OCI-LY3 (cell line): Measurements from ENCODE around the gene ITPR1.

Experiments
- H2AFZ ChIP-seq: fragments of 200-600, 300-600 bp; shearing (Covaris generic); 2 replicates; pipeline ENCODE4 v1.6.0; 2014; ENCODE audit warnings: antibody characterized with exemption, low read depth, low read length
- H3K27ac ChIP-seq: fragments of 200-600, 300-600 bp; sonication (generic); 2 replicates; pipeline ENCODE4 v1.5.1; 2014; ENCODE audit warnings: mild to moderate bottlenecking, low read length, moderate library complexity, mixed read lengths
- H3K27me3 ChIP-seq: fragments of 200-600, 300-600 bp; sonication (generic); 2 replicates; pipeline ENCODE4 v1.6.1; 2014; ENCODE audit warnings: low read depth, low read length, mixed read lengths
- H3K36me3 ChIP-seq: fragments of 200-600, 300-600 bp; sonication (generic); replicated peaks from 2 replicates; pipeline ENCODE3; 2014; ENCODE audit warnings: low read depth, low read length, mixed read lengths
- H3K4me1 ChIP-seq: fragments of 300-600, 200-600 bp; sonication (generic); 2 replicates; pipeline ENCODE4 v1.6.1; 2014; ENCODE audit warnings: low read length, mixed read lengths
- H3K4me2 ChIP-seq: fragments of 200-600, 300-600 bp; sonication (generic); 2 replicates; pipeline ENCODE4 v1.6.1; 2014; ENCODE audit warnings: low read length, mixed read lengths
- H3K4me3 ChIP-seq: fragments of 300-600, 200-600 bp; sonication (generic); 2 replicates; pipeline ENCODE4 v1.5.1; 2014; ENCODE audit warnings: antibody characterized with exemption, mild to moderate bottlenecking, low read length, moderate library complexity
- H3K79me2 ChIP-seq: fragments of 300-600, 200-600 bp; shearing (Covaris generic); 2 replicates; pipeline ENCODE4 v1.6.1; 2014; ENCODE audit warnings: mild to moderate bottlenecking, low read length, mixed read lengths
- H3K9ac ChIP-seq: fragments of 300-600, 200-600 bp; shearing (Covaris generic); 2 replicates; pipeline ENCODE4 v1.6.0; 2014; ENCODE audit warnings: mild to moderate bottlenecking, low read length, moderate library complexity
- H3K9me3 ChIP-seq: fragments of 200-600, 300-600 bp; shearing (Covaris generic); 2 replicates; pipeline ENCODE4 v1.6.1; 2014; ENCODE audit warnings: low read length, mixed read lengths; ENCODE audit not compliant: insufficient read depth
- H4K20me1 ChIP-seq: fragments of 200-600, 300-600 bp; sonication (generic); 2 replicates; pipeline ENCODE4 v1.6.1; 2016; ENCODE audit warnings: low read length, mixed read lengths; ENCODE audit not compliant: insufficient read depth
- EZH2phosphoT487 ChIP-seq: fragments of 200-600 bp; shearing (Covaris generic); IDR thresholded peaks from 2 replicates; pipeline ENCODE4 v1.6.1; 2018; ENCODE audit warnings: antibody characterized with exemption, mixed run types, low read depth
- TF ChIP-seq, protein P1 (sequence below): fragments of 200-600, 300-600 bp; sonication (generic); IDR thresholded peaks from 2 replicates; pipeline ENCODE4 v1.5.1; 2014; ENCODE audit warnings: antibody characterized with exemption, low read length, low read depth

Gene ITPR1

DNA sequence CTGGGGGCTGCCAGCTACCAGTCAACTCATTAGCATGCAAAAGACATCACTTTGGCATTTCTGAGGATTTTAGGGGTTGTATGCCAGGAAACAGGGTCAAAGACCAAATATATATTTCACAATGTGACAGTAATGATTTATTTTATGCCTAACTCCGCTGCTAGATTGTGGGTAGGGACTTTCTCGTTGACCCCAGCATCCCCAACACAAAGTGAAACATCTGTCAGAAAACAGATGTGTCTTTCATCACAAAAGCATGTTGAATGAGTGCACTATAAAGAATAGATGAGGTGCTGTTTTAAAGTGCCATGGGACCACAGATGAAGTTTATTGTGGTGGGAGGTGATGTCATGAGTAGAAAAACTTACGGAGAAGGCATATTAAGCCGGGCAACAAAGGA is 59.7 kb downstream of the ITPR1 start:
- Histone ChIP-seq H3K27me3 (no peaks in the 10 kb centered on the region), H3K27ac (no peak overlapping the region)

DNA sequence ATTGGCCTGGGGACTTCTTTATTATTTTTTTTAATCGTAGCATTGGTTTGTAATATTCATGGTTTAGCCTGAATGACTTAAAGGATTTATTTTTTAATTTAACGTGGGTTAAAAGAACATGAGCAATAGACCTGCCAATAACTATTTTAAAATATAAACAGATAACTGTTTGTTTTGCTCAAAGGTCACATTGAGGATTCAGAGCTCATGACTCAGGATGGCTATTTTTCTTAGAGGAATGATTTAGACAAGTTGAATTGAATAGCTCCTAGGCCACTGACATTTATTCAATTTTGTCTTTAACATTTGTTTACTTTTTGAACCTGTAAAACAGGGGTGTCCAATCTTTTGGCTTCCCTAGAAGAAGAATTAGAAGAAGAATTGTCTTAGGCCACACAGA is 68.5 kb downstream of the ITPR1 start:
- H3K4me1 ChIP-seq = no peaks in the 10 kb centered on the region
- H3K36me3 ChIP-seq = no peaks in the 10 kb centered on the region
- no peak overlapping the region for H2AFZ ChIP-seq
- no peaks in the 10 kb centered on the region for H3K79me2 ChIP-seq
- no peaks in the 10 kb centered on the region for H3K9me3 ChIP-seq
- H3K4me3 ChIP-seq = no peak overlapping the region
- no peak overlapping the region for H3K27ac ChIP-seq
- no peaks in the 10 kb centered on the region for H3K27me3 ChIP-seq
- no peak for TF ChIP-seq EZH2phosphoT487
- TF ChIP-seq, protein P1, sequence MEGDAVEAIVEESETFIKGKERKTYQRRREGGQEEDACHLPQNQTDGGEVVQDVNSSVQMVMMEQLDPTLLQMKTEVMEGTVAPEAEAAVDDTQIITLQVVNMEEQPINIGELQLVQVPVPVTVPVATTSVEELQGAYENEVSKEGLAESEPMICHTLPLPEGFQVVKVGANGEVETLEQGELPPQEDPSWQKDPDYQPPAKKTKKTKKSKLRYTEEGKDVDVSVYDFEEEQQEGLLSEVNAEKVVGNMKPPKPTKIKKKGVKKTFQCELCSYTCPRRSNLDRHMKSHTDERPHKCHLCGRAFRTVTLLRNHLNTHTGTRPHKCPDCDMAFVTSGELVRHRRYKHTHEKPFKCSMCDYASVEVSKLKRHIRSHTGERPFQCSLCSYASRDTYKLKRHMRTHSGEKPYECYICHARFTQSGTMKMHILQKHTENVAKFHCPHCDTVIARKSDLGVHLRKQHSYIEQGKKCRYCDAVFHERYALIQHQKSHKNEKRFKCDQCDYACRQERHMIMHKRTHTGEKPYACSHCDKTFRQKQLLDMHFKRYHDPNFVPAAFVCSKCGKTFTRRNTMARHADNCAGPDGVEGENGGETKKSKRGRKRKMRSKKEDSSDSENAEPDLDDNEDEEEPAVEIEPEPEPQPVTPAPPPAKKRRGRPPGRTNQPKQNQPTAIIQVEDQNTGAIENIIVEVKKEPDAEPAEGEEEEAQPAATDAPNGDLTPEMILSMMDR = no peak
- no peak overlapping the region for H3K4me2 ChIP-seq
- H3K9ac ChIP-seq = no peak overlapping the region
- H4K20me1 ChIP-seq = no peaks in the 10 kb centered on the region

More for the DNA sequence above, 59.7 kb downstream of the ITPR1 start:
- Histone ChIP-seq H3K4me1 (no peaks in the 10 kb centered on the region), H2AFZ (no peak overlapping the region), H4K20me1 (no peaks in the 10 kb centered on the region), H3K79me2 (no peaks in the 10 kb centered on the region), H3K4me3 (no peak overlapping the region), H3K4me2 (no peak overlapping the region), H3K9ac (no peak overlapping the region), H3K9me3 (no peaks in the 10 kb centered on the region), H3K36me3 (no peaks in the 10 kb centered on the region)
- TF ChIP-seq EZH2phosphoT487 = no peak
- TF ChIP-seq, protein P1 = no peak

DNA sequence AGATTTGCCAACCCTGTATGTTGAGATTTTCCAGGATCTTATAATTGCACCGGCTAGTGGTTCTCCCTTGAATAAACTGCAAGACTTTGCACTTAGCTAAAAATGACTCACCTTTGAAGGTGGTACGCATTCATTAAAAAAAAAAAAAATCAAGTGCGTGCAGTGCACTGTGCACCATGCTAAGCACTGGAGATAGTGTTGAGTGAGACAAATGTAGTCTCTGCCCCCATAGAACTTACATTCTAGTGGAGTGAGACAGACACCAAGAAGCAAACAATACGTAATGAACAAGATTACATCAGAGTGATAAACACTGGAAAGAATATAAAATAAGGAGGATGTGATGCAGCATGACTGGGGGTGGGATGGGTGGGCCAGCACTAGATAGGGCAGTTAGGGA is 69.4 kb downstream of the ITPR1 start:
- H3K36me3 ChIP-seq = no peaks in the 10 kb centered on the region
- H3K4me2 ChIP-seq = no peak overlapping the region
- no peaks in the 10 kb centered on the region for H4K20me1 ChIP-seq
- H3K4me1 ChIP-seq = no peaks in the 10 kb centered on the region
- no peak overlapping the region for H3K4me3 ChIP-seq
- H3K9me3 ChIP-seq = no peaks in the 10 kb centered on the region
- no peak overlapping the region for H3K27ac ChIP-seq
- no peak overlapping the region for H3K9ac ChIP-seq
- H3K27me3 ChIP-seq = no peaks in the 10 kb centered on the region
- no peak overlapping the region for H2AFZ ChIP-seq
- no peak for TF ChIP-seq EZH2phosphoT487
- no peaks in the 10 kb centered on the region for H3K79me2 ChIP-seq

DNA sequence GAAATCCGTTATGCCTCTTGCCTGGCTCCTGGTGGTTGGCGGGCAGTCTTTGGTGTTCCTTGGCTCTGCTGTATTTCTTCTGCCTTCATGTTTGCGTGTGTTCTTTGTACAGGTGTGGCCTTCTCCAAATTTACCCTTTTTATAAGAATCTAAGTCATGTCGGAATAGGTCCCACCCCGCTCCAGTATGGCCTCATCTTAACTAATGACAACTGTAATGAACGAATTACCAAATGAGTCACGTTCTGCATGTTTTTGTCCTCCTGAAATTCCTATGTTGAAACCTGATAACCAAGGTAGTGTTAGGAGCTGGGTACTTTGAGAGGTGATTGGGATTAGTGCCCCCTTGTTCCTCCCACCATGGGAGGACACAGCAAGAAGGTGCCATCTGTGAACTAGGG is 71.1 kb downstream of the ITPR1 start:
- Histone ChIP-seq H3K4me1 (no peaks in the 10 kb centered on the region), H3K4me3 (no peak overlapping the region), H3K9ac (no peak overlapping the region), H3K27ac (no peak overlapping the region), H3K79me2 (no peaks in the 10 kb centered on the region), H4K20me1 (no peaks in the 10 kb centered on the region), H2AFZ (no peak overlapping the region), H3K27me3 (no peaks in the 10 kb centered on the region), H3K9me3 (no peaks in the 10 kb centered on the region), H3K36me3 (no peaks in the 10 kb centered on the region), H3K4me2 (no peak overlapping the region)
- no peak for TF ChIP-seq EZH2phosphoT487
- TF ChIP-seq, protein P1 = no peak
